ENCODE measurements around the gene GJB6. TPM values are rescaled to one million over a fixed set of nuclear protein-coding genes. Genes with fewer than 3 reads are reported as not detected.

The GJB6 gene
- polyA plus RNA-seq, 1 of the 3 experiments (the other 2 are of a cell fraction), result not detected

DNA sequence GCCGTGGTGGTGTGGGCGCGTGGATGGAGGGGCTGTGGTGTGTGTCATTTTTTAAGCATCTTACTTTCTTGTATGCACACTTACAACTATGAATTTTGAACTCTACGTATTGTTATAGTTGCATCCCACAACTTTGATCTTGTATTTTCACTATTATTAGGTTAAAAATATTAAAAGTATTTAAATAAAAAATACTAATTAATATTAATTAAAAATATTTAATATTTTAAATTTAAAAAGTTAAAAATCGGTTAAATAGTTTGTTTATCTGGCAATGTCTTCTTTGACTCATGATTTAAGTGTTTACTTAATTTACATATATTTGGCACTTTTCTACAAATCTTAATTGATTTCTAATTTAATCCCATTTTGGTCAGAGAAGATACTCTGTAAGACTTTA is 17.8 kb upstream of the GJB6 start:
- ChIA-PET POLR2A (no interaction called here), CTCF (interaction anchor here (0.8 kb wide), 1 partner anchor 18 kb away, joined by 3 read pairs; no protein-coding TSS in a partner anchor)
- no peaks in the 10 kb centered on the region for H3F3A ChIP-seq (replicated peaks; ENCODE audit: insufficient read depth)
- no peaks in the 10 kb centered on the region for H3K79me2 ChIP-seq (ENCODE audit: insufficient read depth)
- H3K4me1 ChIP-seq (ENCODE audit: control insufficient read depth in 1 of 2, insufficient read depth in 2 of 2, low read depth in 1 of 2, low read length in 1 of 2), result no peaks in the 10 kb centered on the region
- no peak overlapping the region for H2AFZ ChIP-seq (ENCODE audit: low read depth)
- no peak for DNase-seq
- H4K20me1 ChIP-seq (ENCODE audit: insufficient read depth), result no peaks in the 10 kb centered on the region
- H3K9me2 ChIP-seq, result no peaks in the 10 kb centered on the region
- H3K36me3 ChIP-seq (replicated peaks in 1 of 2; ENCODE audit: control insufficient read depth in 1 of 2, insufficient read depth in 2 of 2, low read length in 1 of 2), result no peaks in the 10 kb centered on the region
- peaks cover 66% of the 10 kb centered on the region; the same call in 1 of the 2 replicates for H3K27me3 ChIP-seq (ENCODE audit: insufficient read depth)
- no peak overlapping the region for H3K27ac ChIP-seq (ENCODE audit: low read depth in 2 of 2, low read length in 1 of 2)
- H3K9me3 ChIP-seq, result no peaks in the 10 kb centered on the region
- TF ChIP-seq, protein P1, sequence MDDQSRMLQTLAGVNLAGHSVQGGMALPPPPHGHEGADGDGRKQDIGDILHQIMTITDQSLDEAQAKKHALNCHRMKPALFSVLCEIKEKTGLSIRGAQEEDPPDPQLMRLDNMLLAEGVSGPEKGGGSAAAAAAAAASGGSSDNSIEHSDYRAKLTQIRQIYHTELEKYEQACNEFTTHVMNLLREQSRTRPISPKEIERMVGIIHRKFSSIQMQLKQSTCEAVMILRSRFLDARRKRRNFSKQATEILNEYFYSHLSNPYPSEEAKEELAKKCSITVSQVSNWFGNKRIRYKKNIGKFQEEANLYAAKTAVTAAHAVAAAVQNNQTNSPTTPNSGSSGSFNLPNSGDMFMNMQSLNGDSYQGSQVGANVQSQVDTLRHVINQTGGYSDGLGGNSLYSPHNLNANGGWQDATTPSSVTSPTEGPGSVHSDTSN (IDR thresholded peaks at IDR 0.05), result no peak
- TF ChIP-seq NRF1 (IDR thresholded peaks at IDR 0.05; ENCODE audit: low read depth, low read length) (no peak), NFIC (IDR thresholded peaks at IDR 0.05; ENCODE audit: borderline replicate concordance) (no peak), GATA2 (CRISPR knock-in tag; IDR thresholded peaks at IDR 0.05) (no peak), FOSL2 (IDR thresholded peaks at IDR 0.05; ENCODE audit: borderline replicate concordance, low read depth) (no peak), GABPA (IDR thresholded peaks at IDR 0.05; ENCODE audit: low read depth) (no peak), TCF12 (IDR thresholded peaks at IDR 0.05) (no peak), MEF2A (IDR thresholded peaks at IDR 0.05; ENCODE audit: borderline replicate concordance, low read depth) (no peak), FOXM1 (IDR thresholded peaks at IDR 0.05; ENCODE audit: low read depth) (no peak), RFX5 (IDR thresholded peaks at IDR 0.05; ENCODE audit: low read length) (no peak), SIN3A (IDR thresholded peaks at IDR 0.05; ENCODE audit: borderline replicate concordance, low read depth, low read length) (no peak), POLR2AphosphoS5 (IDR thresholded peaks at IDR 0.05; ENCODE audit: low read depth, low read length) (no peak), FOXJ3 (CRISPR knock-in tag; IDR thresholded peaks at IDR 0.05) (no peak), MXI1 (IDR thresholded peaks at IDR 0.05; ENCODE audit: low read depth, low read length) (no peak), ELF1 (IDR thresholded peaks at IDR 0.05) (no peak), TEAD4 (IDR thresholded peaks at IDR 0.05; ENCODE audit: borderline replicate concordance, insufficient read depth) (no peak)
- TF ChIP-seq, protein P2, sequence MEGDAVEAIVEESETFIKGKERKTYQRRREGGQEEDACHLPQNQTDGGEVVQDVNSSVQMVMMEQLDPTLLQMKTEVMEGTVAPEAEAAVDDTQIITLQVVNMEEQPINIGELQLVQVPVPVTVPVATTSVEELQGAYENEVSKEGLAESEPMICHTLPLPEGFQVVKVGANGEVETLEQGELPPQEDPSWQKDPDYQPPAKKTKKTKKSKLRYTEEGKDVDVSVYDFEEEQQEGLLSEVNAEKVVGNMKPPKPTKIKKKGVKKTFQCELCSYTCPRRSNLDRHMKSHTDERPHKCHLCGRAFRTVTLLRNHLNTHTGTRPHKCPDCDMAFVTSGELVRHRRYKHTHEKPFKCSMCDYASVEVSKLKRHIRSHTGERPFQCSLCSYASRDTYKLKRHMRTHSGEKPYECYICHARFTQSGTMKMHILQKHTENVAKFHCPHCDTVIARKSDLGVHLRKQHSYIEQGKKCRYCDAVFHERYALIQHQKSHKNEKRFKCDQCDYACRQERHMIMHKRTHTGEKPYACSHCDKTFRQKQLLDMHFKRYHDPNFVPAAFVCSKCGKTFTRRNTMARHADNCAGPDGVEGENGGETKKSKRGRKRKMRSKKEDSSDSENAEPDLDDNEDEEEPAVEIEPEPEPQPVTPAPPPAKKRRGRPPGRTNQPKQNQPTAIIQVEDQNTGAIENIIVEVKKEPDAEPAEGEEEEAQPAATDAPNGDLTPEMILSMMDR (IDR thresholded peaks at IDR 0.05), result no peak
- TF ChIP-seq, protein P3, sequence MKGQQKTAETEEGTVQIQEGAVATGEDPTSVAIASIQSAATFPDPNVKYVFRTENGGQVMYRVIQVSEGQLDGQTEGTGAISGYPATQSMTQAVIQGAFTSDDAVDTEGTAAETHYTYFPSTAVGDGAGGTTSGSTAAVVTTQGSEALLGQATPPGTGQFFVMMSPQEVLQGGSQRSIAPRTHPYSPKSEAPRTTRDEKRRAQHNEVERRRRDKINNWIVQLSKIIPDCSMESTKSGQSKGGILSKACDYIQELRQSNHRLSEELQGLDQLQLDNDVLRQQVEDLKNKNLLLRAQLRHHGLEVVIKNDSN (IDR thresholded peaks at IDR 0.05; ENCODE audit: borderline replicate concordance, low read depth), result no peak
- TF ChIP-seq, protein P4, sequence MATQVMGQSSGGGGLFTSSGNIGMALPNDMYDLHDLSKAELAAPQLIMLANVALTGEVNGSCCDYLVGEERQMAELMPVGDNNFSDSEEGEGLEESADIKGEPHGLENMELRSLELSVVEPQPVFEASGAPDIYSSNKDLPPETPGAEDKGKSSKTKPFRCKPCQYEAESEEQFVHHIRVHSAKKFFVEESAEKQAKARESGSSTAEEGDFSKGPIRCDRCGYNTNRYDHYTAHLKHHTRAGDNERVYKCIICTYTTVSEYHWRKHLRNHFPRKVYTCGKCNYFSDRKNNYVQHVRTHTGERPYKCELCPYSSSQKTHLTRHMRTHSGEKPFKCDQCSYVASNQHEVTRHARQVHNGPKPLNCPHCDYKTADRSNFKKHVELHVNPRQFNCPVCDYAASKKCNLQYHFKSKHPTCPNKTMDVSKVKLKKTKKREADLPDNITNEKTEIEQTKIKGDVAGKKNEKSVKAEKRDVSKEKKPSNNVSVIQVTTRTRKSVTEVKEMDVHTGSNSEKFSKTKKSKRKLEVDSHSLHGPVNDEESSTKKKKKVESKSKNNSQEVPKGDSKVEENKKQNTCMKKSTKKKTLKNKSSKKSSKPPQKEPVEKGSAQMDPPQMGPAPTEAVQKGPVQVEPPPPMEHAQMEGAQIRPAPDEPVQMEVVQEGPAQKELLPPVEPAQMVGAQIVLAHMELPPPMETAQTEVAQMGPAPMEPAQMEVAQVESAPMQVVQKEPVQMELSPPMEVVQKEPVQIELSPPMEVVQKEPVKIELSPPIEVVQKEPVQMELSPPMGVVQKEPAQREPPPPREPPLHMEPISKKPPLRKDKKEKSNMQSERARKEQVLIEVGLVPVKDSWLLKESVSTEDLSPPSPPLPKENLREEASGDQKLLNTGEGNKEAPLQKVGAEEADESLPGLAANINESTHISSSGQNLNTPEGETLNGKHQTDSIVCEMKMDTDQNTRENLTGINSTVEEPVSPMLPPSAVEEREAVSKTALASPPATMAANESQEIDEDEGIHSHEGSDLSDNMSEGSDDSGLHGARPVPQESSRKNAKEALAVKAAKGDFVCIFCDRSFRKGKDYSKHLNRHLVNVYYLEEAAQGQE (IDR thresholded peaks at IDR 0.05; ENCODE audit: low read depth, low read length), result no peak
- H3K4me3 ChIP-seq (ENCODE audit: low read depth in 2 of 2, low read length in 1 of 2), result no peak overlapping the region
- no peak overlapping the region for H3K4me2 ChIP-seq
- 48% methylated on average over 5 of the region's 5 CpGs for WGBS (ENCODE audit: low lambda C conversion rate)
- H3K9ac ChIP-seq, result no peak overlapping the region
